Measurements from ENCODE around the gene TESK1.

DNA sequence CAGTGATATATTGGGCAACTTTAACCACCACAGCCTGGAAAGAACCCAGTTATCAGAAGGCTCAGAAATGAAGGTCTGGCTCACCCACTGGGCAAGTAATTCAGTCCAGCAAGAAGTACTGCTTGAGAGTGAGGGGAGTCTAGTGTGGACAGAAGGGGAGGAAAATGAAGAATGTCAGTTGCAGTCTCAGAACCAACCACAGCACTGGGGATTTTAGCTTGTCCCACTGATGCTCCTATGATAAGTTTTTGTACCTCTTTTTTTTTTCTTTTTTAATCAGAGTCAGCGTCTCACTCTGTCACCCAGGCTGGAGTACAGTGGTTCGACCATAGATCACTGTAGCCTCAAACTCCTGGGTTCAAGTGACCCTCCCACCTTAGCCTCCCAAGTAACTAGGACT, 22.5 kb downstream of the TESK1 start:
- TF ChIP-seq TAF1 (IDR thresholded peaks at IDR 0.05; ENCODE audit: low read depth, low read length) (no peak), RFX5 (IDR thresholded peaks at IDR 0.05; ENCODE audit: borderline replicate concordance, low read depth, low read length) (no peak), TAF7 (optimal IDR thresholded peaks at IDR 0.05; ENCODE audit: borderline replicate concordance, low read depth, low read length) (no peak), SUZ12 (IDR thresholded peaks at IDR 0.05; ENCODE audit: low read length) (no peak), EZH2 (IDR thresholded peaks at IDR 0.05; ENCODE audit: low read depth, low read length, severe bottlenecking) (no peak), GABPA (IDR thresholded peaks at IDR 0.05; ENCODE audit: borderline replicate concordance, insufficient read depth, low read length) (no peak), YY1 (IDR thresholded peaks at IDR 0.05; ENCODE audit: low read depth, low read length) (no peak)
- TF ChIP-seq, protein P1, sequence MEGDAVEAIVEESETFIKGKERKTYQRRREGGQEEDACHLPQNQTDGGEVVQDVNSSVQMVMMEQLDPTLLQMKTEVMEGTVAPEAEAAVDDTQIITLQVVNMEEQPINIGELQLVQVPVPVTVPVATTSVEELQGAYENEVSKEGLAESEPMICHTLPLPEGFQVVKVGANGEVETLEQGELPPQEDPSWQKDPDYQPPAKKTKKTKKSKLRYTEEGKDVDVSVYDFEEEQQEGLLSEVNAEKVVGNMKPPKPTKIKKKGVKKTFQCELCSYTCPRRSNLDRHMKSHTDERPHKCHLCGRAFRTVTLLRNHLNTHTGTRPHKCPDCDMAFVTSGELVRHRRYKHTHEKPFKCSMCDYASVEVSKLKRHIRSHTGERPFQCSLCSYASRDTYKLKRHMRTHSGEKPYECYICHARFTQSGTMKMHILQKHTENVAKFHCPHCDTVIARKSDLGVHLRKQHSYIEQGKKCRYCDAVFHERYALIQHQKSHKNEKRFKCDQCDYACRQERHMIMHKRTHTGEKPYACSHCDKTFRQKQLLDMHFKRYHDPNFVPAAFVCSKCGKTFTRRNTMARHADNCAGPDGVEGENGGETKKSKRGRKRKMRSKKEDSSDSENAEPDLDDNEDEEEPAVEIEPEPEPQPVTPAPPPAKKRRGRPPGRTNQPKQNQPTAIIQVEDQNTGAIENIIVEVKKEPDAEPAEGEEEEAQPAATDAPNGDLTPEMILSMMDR (IDR thresholded peaks at IDR 0.05; ENCODE audit: control extremely low read depth in 1 of 3, insufficient read depth in 1 of 3, low read depth in 1 of 3, low read length in 3 of 3): no peak
- TF ChIP-seq, protein P2, sequence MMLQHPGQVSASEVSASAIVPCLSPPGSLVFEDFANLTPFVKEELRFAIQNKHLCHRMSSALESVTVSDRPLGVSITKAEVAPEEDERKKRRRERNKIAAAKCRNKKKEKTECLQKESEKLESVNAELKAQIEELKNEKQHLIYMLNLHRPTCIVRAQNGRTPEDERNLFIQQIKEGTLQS (IDR thresholded peaks at IDR 0.05; ENCODE audit: insufficient read depth, low read depth, low read length): no peak
- TF ChIP-seq, protein P3, sequence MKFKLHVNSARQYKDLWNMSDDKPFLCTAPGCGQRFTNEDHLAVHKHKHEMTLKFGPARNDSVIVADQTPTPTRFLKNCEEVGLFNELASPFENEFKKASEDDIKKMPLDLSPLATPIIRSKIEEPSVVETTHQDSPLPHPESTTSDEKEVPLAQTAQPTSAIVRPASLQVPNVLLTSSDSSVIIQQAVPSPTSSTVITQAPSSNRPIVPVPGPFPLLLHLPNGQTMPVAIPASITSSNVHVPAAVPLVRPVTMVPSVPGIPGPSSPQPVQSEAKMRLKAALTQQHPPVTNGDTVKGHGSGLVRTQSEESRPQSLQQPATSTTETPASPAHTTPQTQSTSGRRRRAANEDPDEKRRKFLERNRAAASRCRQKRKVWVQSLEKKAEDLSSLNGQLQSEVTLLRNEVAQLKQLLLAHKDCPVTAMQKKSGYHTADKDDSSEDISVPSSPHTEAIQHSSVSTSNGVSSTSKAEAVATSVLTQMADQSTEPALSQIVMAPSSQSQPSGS (IDR thresholded peaks at IDR 0.05; ENCODE audit: low read length): no peak
